ENCODE measurements around the gene NANOGP8. TPM values are rescaled to one million over a fixed set of nuclear protein-coding genes. Genes with fewer than 3 reads are reported as not detected.

Gene NANOGP8
- total RNA-seq, 1 donor from 2014 or later = 0.54 TPM

DNA sequence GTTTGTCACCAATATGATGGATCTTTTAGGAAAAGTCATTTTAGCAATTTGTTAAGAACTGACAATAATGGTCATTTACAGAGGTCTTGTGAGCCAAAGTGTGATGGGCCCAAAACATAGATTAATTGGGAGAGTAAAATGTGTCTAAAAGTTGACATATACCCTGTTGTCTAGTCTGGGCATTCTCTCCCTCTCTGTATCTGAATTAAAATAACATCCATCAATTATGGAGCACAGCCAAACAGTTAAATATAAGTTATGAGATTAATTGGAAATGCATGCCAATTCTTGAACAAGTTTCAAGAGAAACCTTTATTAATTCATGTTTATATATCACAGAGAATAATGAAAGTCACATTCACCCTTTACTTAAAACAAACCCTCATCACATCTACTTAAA lies 13.6 kb upstream of the NANOGP8 start:
- TF ChIP-seq, protein P1, sequence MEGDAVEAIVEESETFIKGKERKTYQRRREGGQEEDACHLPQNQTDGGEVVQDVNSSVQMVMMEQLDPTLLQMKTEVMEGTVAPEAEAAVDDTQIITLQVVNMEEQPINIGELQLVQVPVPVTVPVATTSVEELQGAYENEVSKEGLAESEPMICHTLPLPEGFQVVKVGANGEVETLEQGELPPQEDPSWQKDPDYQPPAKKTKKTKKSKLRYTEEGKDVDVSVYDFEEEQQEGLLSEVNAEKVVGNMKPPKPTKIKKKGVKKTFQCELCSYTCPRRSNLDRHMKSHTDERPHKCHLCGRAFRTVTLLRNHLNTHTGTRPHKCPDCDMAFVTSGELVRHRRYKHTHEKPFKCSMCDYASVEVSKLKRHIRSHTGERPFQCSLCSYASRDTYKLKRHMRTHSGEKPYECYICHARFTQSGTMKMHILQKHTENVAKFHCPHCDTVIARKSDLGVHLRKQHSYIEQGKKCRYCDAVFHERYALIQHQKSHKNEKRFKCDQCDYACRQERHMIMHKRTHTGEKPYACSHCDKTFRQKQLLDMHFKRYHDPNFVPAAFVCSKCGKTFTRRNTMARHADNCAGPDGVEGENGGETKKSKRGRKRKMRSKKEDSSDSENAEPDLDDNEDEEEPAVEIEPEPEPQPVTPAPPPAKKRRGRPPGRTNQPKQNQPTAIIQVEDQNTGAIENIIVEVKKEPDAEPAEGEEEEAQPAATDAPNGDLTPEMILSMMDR (IDR thresholded peaks at IDR 0.05) = no peak
- Mint-ChIP-seq H3K27ac (ENCODE audit: unreplicated experiment) (no peak overlapping the region), H3K4me1 (ENCODE audit: unreplicated experiment) (no peaks in the 10 kb centered on the region), H3K36me3 (ENCODE audit: unreplicated experiment) (no peaks in the 10 kb centered on the region), H3K4me3 (ENCODE audit: unreplicated experiment) (no peak overlapping the region), H3K27me3 (ENCODE audit: unreplicated experiment) (no peaks in the 10 kb centered on the region), H3K9me3 (ENCODE audit: unreplicated experiment) (no peaks in the 10 kb centered on the region)
- no peak for DNase-seq (ENCODE audit: extremely low spot score, unreplicated experiment)

DNA sequence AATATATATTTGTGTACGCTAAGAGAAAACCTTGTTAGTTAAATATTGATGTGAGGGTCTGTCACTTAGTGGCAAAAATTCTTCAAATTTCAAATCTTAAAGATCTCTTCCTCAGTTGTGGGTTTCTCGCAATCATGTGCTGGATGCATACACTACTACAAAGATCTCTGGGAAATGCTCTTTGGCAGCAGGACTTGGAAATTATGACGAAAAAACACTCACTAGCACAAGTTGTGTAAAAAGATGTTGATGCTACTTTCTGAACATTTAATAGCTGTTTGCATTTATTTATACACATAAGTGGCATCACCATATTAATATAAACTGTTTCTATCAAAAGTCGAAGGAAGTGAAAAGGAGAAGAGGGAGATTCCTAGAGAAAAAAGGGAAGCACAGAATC lies 10.8 kb upstream of the NANOGP8 start:
- Mint-ChIP-seq H3K4me3 (ENCODE audit: unreplicated experiment) (no peak overlapping the region), H3K9me3 (ENCODE audit: unreplicated experiment) (no peaks in the 10 kb centered on the region), H3K27me3 (ENCODE audit: unreplicated experiment) (no peaks in the 10 kb centered on the region), H3K27ac (ENCODE audit: unreplicated experiment) (no peak overlapping the region), H3K4me1 (ENCODE audit: unreplicated experiment) (no peaks in the 10 kb centered on the region), H3K36me3 (ENCODE audit: unreplicated experiment) (no peaks in the 10 kb centered on the region)
- TF ChIP-seq, protein P1 (IDR thresholded peaks at IDR 0.05) = no peak
- DNase-seq (ENCODE audit: extremely low spot score, unreplicated experiment) = no peak

DNA sequence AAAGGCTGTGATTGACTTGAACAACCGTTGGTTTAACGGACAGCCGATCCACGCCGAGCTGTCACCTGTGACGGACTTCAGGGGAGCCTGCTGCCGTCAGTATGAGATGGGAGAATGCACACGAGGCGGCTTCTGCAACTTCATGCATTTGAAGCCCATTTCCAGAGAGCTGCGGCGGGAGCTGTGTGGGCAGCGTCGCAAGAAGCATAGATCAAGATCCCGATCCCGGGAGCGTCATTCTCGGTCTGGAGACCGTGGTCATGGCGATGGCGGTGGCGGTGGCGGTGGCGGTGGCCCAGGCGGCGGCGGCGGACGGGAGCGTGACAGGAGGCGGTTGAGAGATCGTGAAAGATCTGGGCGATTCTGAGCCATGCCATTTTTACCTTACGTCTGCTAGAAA lies 7.8 kb upstream of the NANOGP8 start:
- no peak overlapping the region for H3K4me3 Mint-ChIP-seq (ENCODE audit: unreplicated experiment)
- H3K4me1 Mint-ChIP-seq (ENCODE audit: unreplicated experiment) = no peaks in the 10 kb centered on the region
- no peaks in the 10 kb centered on the region for H3K36me3 Mint-ChIP-seq (ENCODE audit: unreplicated experiment)
- no peaks in the 10 kb centered on the region for H3K27me3 Mint-ChIP-seq (ENCODE audit: unreplicated experiment)
- no peaks in the 10 kb centered on the region for H3K9me3 Mint-ChIP-seq (ENCODE audit: unreplicated experiment)
- DNase-seq (ENCODE audit: extremely low spot score, unreplicated experiment) = no peak
- no peak overlapping the region for H3K27ac Mint-ChIP-seq (ENCODE audit: unreplicated experiment)
- TF ChIP-seq, protein P1 (IDR thresholded peaks at IDR 0.05) = no peak

DNA sequence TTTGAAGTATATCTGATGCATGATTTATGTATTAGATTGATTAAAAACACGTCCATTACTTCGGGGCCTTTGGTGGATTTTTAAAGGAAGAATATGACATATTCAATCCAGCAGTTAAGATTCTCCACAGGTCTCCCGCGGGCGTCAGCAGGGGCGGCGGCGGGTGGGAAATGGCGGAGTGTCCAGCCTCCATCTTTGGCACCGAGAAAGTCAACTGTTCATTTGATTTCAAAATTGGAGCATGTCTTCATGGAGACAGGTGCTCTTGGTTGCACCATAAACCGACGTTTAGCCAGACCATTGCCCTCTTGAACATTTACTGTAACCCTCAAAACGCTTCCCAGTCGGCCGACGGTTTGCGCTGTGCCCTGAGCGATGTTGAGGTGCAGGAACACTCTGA lies 7.2 kb upstream of the NANOGP8 start:
- Mint-ChIP-seq H3K36me3 (ENCODE audit: unreplicated experiment) (no peaks in the 10 kb centered on the region), H3K27me3 (ENCODE audit: unreplicated experiment) (no peaks in the 10 kb centered on the region), H3K4me1 (ENCODE audit: unreplicated experiment) (no peaks in the 10 kb centered on the region), H3K27ac (ENCODE audit: unreplicated experiment) (no peak overlapping the region), H3K4me3 (ENCODE audit: unreplicated experiment) (no peak overlapping the region), H3K9me3 (ENCODE audit: unreplicated experiment) (no peaks in the 10 kb centered on the region)
- TF ChIP-seq, protein P1 (IDR thresholded peaks at IDR 0.05) = no peak
- no peak for DNase-seq (ENCODE audit: extremely low spot score, unreplicated experiment)

DNA sequence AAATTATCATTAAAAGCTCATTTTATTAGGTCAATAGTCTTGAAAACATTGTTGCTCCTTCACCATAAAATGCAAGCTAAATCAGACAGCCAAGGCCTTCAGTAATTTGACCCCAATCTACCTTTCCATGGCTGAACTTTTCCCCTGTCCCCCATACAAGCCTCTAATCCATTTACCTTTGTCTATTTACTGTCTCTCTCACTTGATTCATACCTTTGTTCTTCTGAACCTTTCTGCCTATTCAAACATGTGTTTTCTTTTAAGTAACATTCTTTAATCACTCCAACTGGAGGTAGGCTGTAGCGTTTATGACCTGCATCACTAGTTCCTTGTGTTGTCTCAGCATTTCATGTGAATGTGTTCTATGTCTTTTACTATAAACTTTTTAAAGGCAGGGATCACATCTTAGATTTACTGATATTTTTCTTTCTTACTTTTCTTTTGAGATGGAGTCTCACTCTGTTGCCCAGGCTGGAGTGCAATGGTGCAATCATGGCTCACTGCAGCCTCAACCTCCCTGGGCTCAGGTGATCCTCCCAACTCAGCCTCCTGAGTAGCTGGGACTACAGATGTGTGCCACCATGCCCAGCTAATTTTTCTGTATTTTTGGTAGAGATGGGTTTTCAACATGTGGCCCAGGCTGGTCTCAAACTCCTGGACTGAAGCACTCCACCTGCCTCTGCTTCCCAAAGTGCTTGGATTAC lies 5.2 kb upstream of the NANOGP8 start:
- Mint-ChIP-seq H3K4me3 (ENCODE audit: unreplicated experiment) (no peak overlapping the region), H3K4me1 (ENCODE audit: unreplicated experiment) (no peaks in the 10 kb centered on the region)
- TF ChIP-seq, protein P1 (IDR thresholded peaks at IDR 0.05) = no peak

More for the DNA sequence above, 5.2 kb upstream of the NANOGP8 start:
- Mint-ChIP-seq H3K27ac (ENCODE audit: unreplicated experiment) (no peak overlapping the region), H3K9me3 (ENCODE audit: unreplicated experiment) (no peaks in the 10 kb centered on the region), H3K27me3 (ENCODE audit: unreplicated experiment) (no peaks in the 10 kb centered on the region), H3K36me3 (ENCODE audit: unreplicated experiment) (no peaks in the 10 kb centered on the region)
- DNase-seq (ENCODE audit: extremely low spot score, unreplicated experiment) = no peak

Measured in osteocyte (in vitro differentiated cells).